ENCODE measurements around the gene MTMR4.

Gene MTMR4

GRCh38 chr17:58514770-58515157, 326 bp upstream of the MTMR4 start:
- TF ChIP-seq CTCF (IDR thresholded peaks at IDR 0.05; ENCODE audit: poor library complexity, severe bottlenecking), result no peak
- H3K27ac ChIP-seq (ENCODE audit: poor library complexity, severe bottlenecking), result peak overlapping the region; percentile 43
- no peaks in the 10 kb centered on the region for H3K27me3 ChIP-seq (ENCODE audit: insufficient read depth, poor library complexity, severe bottlenecking)
- DNase-seq (ENCODE audit: low spot score) (no peak), ATAC-seq (ENCODE audit: low read depth) (no peak)
- peak overlapping the region; percentile 85 for H3K4me3 ChIP-seq (ENCODE audit: severe bottlenecking)
- peaks cover 7% of the 10 kb centered on the region for H3K4me1 ChIP-seq (ENCODE audit: insufficient read depth, poor library complexity, severe bottlenecking)
- H3K9me3 ChIP-seq (ENCODE audit: severe bottlenecking), result no peaks in the 10 kb centered on the region
- peaks cover 33% of the 10 kb centered on the region for H3K36me3 ChIP-seq (ENCODE audit: low read depth)

- H3K4me3 ChIP-seq (ENCODE audit: severe bottlenecking), result peak overlapping the region; percentile 85
- no peak for ATAC-seq (ENCODE audit: low read depth)
- no peaks in the 10 kb centered on the region for H3K27me3 ChIP-seq (ENCODE audit: insufficient read depth, poor library complexity, severe bottlenecking)
- H3K36me3 ChIP-seq (ENCODE audit: low read depth), result peaks cover 46% of the 10 kb centered on the region
- no peak for DNase-seq (ENCODE audit: low spot score)
- TF ChIP-seq CTCF (IDR thresholded peaks at IDR 0.05; ENCODE audit: poor library complexity, severe bottlenecking), result no peak
- H3K27ac ChIP-seq (ENCODE audit: poor library complexity, severe bottlenecking), result no peak overlapping the region
- H3K9me3 ChIP-seq (ENCODE audit: severe bottlenecking), result no peaks in the 10 kb centered on the region
- peaks cover 7% of the 10 kb centered on the region for H3K4me1 ChIP-seq (ENCODE audit: insufficient read depth, poor library complexity, severe bottlenecking)
Observed at GRCh38 chr17:58513267-58513964, 1.0 kb downstream of the MTMR4 start.

- Histone ChIP-seq H3K27ac (ENCODE audit: poor library complexity, severe bottlenecking) (no peak overlapping the region), H3K27me3 (ENCODE audit: insufficient read depth, poor library complexity, severe bottlenecking) (no peaks in the 10 kb centered on the region), H3K4me1 (ENCODE audit: insufficient read depth, poor library complexity, severe bottlenecking) (peaks cover 7% of the 10 kb centered on the region), H3K4me3 (ENCODE audit: severe bottlenecking) (no peak overlapping the region), H3K9me3 (ENCODE audit: severe bottlenecking) (no peaks in the 10 kb centered on the region), H3K36me3 (ENCODE audit: low read depth) (peaks cover 79% of the 10 kb centered on the region)
- ATAC-seq (ENCODE audit: low read depth) (no peak), DNase-seq (ENCODE audit: low spot score) (no peak)
- no peak for TF ChIP-seq CTCF (IDR thresholded peaks at IDR 0.05; ENCODE audit: poor library complexity, severe bottlenecking)
Observed at GRCh38 chr17:58510075-58510474, 4.4 kb downstream of the MTMR4 start.

- DNase-seq (ENCODE audit: low spot score) (no peak), ATAC-seq (ENCODE audit: low read depth) (no peak)
- H3K27ac ChIP-seq (ENCODE audit: poor library complexity, severe bottlenecking), result no peak overlapping the region
- H3K4me3 ChIP-seq (ENCODE audit: severe bottlenecking), result no peak overlapping the region
- no peaks in the 10 kb centered on the region for H3K9me3 ChIP-seq (ENCODE audit: severe bottlenecking)
- peaks cover 95% of the 10 kb centered on the region for H3K36me3 ChIP-seq (ENCODE audit: low read depth)
- no peak for TF ChIP-seq CTCF (IDR thresholded peaks at IDR 0.05; ENCODE audit: poor library complexity, severe bottlenecking)
- peaks cover 3% of the 10 kb centered on the region for H3K4me1 ChIP-seq (ENCODE audit: insufficient read depth, poor library complexity, severe bottlenecking)
- no peaks in the 10 kb centered on the region for H3K27me3 ChIP-seq (ENCODE audit: insufficient read depth, poor library complexity, severe bottlenecking)
Observed at GRCh38 chr17:58508341-58509067, 5.9 kb downstream of the MTMR4 start.
